DMS 273 (cell line): Measurements from ENCODE around the gene TRAF4.

Experiments
- DNase-seq: peaks from one replicate; lab custom pipeline; 2025; ENCODE audit not compliant: unreplicated experiment; lab: John Stamatoyannopoulos, UW

The TRAF4 gene

DNA sequence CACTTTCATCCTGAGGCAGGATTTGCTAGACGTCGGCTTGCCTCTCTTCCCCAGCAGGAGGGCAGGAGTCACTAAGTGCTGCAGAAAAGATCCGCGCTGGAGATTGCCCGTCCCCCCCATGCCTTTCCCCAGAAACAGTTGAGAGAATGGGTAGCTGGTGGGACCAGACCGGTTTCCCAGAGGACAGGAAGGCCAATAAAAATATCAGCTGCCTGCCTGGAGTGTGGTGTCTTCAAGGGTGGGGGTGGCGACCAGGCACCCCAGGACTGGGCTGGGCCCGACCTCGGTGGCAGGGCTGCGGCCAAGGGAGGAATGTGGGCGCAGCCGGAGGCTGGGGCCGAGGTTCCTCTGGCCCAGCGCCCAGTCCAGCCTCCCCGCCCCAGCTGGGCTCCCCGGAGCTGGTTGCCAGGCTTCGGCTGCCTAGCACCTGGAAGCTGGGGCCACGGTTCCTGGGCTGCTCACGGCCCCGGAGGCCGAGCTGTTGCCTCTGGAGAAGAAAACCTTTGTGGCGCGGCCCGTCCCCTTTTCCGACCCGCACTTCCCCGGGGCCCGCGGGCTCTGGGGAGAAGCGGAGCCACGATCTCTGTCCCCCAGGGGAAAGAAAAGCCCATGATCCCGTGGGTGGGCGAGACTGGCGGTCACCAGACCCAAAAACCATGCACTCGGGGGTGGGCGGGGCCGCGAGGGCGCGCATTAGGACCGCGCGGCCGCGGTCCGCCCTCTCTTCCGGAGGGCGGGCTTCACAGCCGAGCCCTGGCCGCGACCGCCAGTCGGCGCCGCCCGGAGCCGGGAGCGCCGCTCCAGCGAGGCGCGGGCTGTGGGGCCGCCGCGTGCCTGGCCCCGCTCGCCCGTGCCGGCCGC is at the start of gene TRAF4:
Gene TRAF4, plus strand, starts transcription at position 769 of the 861 bp plus-strand sequence. CDS start 102 bp downstream, outside the sequence.
- DNase-seq: peak; percentile 95

DNA sequence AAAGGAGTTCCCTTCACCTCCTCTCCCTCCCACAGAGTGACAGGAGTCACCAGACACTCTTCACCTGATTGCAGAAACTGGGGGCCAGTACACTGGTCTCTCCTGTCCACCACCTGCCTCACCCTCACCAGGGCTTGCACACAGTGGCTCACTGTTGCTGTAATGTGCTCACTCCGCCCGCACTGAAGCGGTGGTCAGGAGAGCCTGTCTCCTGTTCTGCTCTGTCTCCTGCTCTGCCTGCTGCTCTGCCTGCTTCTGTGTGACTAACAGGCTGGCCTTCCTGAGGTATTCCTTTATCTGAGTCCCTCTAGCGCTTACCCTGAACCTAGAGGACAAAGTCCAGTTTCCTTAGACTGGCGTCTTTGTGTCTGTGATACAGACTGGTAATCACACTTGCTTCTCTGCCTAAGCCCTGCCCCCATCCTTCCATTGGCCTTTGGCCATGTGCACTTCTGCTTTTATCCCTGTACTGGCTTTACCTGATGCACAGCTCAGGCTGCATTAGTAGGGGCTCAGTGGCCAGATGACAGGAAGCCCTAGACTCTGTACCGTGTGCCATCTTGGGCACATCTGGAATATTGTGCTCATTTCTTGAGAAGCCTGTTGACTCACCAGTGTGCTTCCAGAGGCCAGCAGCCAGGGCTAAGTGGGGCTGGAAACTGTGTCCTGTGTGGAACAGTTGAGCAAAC is 45.4 kb upstream of the TRAF4 start:
- DNase-seq: no peak

- DNase-seq: no peak
These were observed 43.5 kb upstream of the TRAF4 start for GRCh38 chr17:28700278-28700677.

DNA sequence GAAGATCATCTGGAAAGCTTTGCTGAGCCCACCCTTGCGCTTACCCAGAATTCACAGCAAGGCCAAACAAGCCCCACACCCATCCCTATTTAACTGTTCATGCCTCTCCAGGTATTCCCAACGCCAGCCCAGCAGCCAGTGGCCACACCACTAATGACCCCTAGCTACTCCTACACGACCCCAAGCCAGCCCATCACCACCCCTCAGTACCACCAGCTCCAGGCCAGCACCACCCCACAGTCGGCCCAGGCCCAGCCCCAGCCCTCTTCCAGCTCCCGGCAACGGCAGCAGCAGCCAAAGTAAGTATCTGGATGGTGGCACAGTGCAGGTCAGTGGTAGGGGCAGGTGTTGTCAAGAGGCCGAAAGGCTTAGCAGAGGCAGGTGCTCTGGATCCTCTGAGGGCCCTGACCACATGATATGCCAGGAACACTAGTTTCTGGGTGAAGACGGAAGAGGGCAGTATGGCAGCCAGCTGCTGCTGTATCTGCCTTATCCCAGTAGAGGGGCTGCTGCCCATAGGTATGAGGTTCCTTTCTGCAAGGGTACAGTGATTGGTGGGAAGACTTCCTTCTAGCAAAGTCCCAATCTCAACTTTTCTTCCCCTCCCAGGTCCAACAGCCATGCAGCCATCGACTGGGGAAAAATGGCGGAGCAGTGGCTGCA is 42.9 kb upstream of the TRAF4 start:
- DNase-seq: no peak

GRCh38 chr17:28702026-28702751 is 41.6 kb upstream of the TRAF4 start:
- DNase-seq: peak; percentile 62

DNA sequence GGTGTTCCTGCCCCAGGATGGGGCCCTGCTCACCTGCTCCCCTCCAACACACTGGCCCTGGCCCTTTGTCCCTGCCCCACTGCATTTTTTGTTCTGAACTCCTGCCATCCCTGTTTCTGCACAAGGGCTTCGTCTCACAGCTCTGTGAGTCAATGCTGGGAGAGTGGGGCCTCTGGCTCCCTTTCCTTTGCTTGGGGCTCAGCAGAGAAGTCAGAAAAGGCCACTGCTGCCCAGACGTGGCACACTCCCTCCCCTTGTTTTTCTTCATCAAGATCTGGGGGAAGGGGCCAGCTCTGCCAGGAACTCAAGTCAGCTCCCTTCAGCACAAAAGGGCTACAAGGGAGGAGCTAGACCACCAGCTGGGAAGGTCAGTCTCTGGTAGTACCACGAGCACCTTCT is 41.1 kb upstream of the TRAF4 start:
- DNase-seq: no peak

- DNase-seq: no peak
These were observed 40.1 kb upstream of the TRAF4 start for GRCh38 chr17:28703552-28704218.

- no peak for DNase-seq
These were observed 39.5 kb upstream of the TRAF4 start for GRCh38 chr17:28704219-28704858.

- DNase-seq: no peak
These were observed 38.6 kb upstream of the TRAF4 start for GRCh38 chr17:28705074-28705659.

DNA sequence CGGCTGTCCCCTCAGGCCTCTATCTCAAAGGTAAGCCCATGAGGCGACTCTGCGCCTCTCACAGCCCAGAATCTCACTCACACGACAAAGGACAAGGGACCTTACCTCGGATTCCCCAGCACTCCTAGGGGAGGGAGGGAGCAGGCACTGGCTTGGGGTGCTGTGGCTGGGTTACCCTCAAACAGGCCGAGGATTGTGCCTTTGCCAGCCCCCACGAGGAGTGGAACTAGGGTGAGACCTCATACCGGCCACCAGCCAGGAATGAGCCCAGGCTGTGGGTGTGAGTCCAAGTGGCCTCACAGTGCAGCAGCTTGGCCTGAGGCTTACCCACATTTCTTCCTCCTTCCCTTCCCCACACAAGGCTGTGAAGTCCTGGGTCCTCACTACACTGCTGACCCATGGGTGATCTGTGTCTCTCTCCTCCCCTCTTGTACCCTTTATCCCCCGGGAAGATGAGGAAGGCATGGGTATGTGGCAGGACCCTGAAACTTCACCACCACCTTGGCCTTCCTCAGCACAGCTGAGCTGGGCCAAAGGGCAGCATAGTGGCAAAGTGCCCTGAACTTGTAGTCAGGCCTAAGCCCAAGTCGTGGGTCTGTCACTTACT is 38.0 kb upstream of the TRAF4 start:
- no peak for DNase-seq

GRCh38 chr17:28706471-28707338 is 37.1 kb upstream of the TRAF4 start:
- DNase-seq: no peak

DNA sequence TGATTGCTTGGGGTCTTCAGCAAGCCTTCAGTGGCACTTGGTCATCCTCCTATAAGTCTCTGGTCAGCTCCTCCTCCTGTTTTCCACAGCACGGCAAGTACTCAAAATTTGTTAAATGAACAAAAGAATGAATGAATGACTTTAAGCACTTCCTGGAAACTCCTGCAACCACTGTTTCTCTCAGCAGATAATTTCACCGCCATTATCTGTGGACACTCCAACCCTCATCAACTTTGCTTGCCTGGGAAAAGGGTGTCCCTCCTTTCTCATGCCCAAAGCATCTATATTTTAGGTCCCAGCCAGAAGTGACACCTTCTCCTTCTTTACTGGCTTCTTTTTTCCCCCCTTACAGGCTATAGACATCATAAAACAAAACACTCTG is 36.5 kb upstream of the TRAF4 start:
- DNase-seq: no peak

GRCh38 chr17:28710861-28711722 is 32.7 kb upstream of the TRAF4 start:
- DNase-seq: peak; percentile 96

DNA sequence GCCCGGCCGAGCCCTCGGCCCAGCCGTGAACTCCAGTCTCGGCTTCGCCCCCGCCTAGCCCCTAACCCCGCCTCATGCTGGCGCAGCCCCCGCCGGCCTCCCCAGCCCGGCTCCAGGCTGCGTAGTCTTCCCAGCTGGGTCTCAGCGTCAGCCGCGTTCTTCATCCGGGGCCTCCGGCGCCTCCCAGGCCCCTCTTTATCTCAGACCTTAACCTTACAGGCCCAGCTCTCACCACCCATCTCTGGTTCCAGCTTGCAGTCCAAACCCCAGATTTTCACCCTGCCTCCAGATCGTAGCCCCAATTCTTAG is 32.1 kb upstream of the TRAF4 start, which contains the start of gene PROCA1:
Gene PROCA1, minus strand, starts transcription at position 166 of the 309 bp plus-strand sequence. CDS start 228 bp downstream, outside the sequence.
- no peak for DNase-seq

DNA sequence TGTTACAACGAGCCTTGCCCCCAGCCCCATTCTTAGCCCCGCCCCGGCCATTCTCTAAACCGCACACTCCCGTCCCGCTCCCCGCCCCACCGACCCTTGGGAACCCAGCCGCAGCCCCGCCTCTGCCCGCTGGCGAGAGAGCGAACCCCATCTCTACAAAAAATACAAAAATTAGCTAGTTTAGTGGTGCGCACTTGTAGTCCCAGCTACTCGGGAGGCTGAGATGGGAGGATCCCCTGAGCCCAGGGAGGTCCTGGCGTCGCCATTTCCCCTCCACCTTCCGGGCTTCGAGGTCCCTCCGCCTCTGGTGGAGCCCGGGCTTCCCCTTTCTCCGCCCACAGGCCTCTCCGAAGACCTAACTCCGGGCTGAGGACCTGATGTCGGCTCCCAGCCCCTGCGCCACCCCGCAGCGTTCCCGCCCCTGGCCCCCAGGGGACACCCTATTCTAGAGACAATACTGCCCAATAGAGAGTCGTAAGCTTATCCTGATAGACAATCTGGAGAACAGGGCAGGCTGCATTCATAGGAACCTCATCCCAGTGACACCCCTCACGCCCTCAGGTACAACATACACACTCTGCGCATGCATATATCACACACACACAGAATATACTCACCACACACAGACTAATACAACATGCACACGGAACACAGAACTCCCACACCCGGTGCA is 31.6 kb upstream of the TRAF4 start:
- DNase-seq: no peak

DNA sequence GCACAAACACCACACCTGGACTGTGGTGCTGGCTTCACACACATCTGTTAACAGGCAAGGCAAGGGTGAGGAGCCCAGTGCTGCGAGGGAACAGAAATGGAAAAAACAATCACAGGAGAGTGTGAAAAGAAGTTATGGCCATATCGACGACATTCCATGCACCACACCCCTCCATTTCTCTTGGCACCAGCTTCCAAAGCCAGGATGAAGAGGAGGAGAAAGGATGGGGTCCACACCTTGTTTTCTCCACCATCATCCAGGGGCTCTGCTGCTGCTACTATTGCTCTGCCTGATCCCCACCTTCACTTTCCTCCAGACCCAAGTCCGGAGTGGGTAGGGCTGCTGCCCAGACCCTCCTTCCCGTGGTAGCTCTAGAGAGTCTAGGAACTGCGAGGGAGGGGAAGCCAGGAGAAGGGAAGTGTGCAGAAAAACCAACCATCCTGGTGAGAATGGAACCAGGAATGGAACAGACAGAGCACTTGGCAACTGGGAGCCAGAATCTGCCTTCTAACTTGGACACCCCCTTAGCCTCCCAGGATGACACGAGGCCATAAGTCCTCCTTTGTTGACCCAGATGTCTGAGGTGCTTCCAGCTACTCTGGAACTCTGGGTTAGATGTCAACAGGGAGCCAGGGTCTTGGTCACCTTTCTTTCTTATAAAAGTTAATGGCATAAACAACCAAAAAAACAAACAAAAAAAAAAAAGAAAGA is 31.0 kb upstream of the TRAF4 start:
- DNase-seq: no peak
